Measurements from ENCODE around the gene SLC25A26.

SLC25A26 gene

DNA sequence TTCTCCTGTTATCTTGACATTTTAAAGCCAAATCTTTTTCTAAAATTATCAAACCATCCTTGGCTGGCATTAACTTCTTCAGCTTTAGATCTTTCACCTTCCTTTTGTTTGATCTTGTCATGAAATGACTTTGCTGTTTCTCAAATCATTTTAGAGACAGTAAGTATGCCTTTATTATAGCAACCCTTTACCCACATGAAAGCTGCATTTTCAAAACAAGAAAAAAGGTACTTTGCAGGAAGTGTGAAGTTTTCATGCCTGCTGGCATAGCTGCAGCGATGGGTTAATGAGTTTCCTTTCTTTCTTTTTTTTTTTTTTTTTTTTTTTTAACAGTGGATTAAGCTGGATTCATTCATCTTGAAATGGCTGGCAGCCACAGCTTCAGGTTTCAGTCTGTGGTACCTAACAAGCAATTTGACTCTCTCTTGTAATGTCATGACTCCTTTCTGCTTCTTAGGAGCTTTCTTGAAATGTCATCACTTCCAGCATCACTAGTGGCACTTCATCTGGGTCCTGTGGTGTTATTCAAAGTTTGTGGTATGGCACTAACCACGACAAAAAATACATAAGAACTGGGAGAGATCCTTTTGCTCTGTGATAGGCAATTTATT lies 18.8 kb downstream of the SLC25A26 start:
- Mint-ChIP-seq H3K4me1 (ENCODE audit: low read depth) (peaks cover 36% of the 10 kb centered on the region), H3K36me3 (ENCODE audit: low read depth) (peaks cover 89% of the 10 kb centered on the region), H3K27me3 (no peaks in the 10 kb centered on the region), H3K4me3 (no peak overlapping the region), H3K9me3 (peaks cover 27% of the 10 kb centered on the region), H3K27ac (peak overlapping the region; percentile 55)
- no peak for DNase-seq

DNA sequence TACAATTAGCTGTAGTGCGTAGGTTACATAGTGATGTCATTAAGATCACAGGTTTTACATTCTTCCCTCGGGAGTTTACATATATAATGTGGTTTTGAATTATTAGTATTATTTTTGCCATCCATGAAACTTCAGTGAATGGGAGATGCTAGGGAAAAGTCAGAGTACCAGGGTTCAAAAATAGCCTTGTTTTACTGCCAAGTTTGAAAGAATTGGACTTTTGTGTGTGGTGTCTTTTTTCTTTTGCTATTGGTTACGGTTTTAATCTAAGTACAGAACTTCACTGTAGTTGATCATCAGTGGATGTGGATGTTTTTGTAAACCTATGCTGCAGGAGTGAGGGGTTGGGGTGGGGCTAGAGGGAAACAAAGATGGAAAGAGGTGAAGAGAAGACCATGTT lies 20.7 kb downstream of the SLC25A26 start:
- H3K9me3 Mint-ChIP-seq = peaks cover 25% of the 10 kb centered on the region
- H3K4me1 Mint-ChIP-seq (ENCODE audit: low read depth) = peaks cover 36% of the 10 kb centered on the region
- H3K36me3 Mint-ChIP-seq (ENCODE audit: low read depth) = peaks cover 90% of the 10 kb centered on the region
- no peaks in the 10 kb centered on the region for H3K27me3 Mint-ChIP-seq
- no peak overlapping the region for H3K27ac Mint-ChIP-seq
- no peak overlapping the region for H3K4me3 Mint-ChIP-seq
- DNase-seq = no peak

DNA sequence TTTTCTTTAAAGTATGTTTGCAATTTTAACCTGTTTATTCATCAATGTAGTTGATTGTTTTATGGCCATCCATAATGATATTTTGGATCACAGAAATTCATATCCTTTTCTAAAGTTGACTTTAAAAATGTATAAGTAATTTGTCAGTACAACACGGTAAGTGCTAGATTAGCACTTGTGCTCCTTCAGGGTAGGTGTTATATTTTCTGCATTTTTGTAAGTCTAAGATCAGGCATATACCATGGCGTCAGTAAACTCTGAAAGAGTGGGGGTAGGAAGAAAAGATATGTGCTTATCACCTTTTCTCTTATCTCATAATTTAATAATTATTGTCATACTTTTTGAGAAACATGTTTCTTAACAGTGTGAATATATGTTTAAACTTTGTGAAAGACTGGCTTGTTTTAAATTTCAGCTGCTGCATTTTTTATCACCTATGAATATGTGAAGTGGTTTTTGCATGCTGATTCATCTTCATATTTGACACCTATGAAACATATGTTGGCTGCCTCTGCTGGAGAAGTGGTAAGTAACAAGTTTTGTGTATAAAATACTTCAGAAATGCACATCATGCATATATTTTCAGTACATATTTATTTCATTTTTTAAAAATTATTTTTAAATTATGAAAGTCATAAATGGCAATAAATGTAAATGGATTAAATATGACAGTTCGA lies 22.1 kb downstream of the SLC25A26 start:
- H3K27ac Mint-ChIP-seq = no peak overlapping the region
- peaks cover 86% of the 10 kb centered on the region for H3K36me3 Mint-ChIP-seq (ENCODE audit: low read depth)
- no peak overlapping the region for H3K4me3 Mint-ChIP-seq
- peaks cover 30% of the 10 kb centered on the region for H3K4me1 Mint-ChIP-seq (ENCODE audit: low read depth)
- H3K9me3 Mint-ChIP-seq = peaks cover 15% of the 10 kb centered on the region
- H3K27me3 Mint-ChIP-seq = no peaks in the 10 kb centered on the region
- DNase-seq = no peak

DNA sequence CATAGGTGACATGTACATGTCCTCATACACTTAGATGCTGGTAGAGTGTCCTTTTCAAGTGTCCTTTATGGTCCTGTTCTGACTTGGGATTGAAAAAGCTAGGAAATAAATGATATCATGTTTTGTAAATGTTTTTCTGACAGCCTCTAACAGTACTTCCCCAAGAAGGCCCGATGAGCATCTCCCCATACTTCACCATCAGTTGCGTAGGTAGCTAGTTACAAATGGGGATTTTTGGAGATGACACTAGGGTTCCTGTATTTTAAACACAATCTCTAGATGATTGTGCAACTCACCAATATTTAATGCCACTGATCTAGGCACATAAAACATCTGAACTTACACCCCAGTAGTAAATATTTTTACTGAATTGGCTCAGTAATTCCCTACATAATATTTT lies 27.8 kb downstream of the SLC25A26 start:
- no peak for DNase-seq
- Mint-ChIP-seq H3K27ac (peak overlapping the region; percentile 15), H3K4me1 (ENCODE audit: low read depth) (peaks cover 1% of the 10 kb centered on the region), H3K27me3 (no peaks in the 10 kb centered on the region), H3K36me3 (ENCODE audit: low read depth) (peaks cover 83% of the 10 kb centered on the region), H3K9me3 (no peaks in the 10 kb centered on the region), H3K4me3 (no peak overlapping the region)

DNA sequence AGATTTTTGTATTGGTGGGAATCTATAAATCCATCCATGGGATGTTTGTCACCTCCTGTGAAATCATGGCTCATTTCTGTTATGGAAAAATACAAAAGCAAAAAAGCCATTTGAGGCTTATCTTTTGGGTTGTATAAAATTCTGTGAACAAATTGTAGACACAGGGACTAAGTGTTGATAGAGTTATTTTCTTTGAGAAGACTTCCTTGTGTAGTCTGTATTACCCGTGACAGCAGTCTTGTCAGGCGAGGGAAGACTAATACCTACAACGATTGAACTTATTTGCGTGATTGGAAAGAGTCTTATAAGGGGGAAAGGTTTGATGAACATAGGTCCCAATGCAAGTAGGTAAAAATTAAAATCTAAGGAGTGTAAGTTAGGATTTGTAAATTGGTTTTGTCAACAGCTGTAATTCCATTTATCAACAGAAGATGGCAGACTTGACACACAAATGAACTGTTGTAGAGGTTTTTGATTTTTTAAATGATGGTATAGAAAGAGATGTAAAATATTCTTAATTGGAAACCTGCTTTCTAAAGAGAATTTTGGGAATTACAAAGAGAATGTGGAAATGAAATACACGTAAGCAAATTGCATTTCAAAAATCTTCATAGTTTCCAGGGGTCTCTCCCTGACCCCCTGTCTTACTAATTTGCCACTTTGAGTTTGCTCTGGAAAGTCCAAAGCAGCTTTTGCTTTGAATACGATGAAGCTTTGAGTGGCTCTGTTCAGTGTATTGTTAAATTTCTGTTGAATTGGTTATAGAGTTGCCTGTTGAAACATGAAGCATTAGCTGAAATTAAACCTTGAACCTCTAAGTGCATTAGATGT lies 33.2 kb downstream of the SLC25A26 start:
- DNase-seq = no peak
- no peaks in the 10 kb centered on the region for H3K9me3 Mint-ChIP-seq

DNA sequence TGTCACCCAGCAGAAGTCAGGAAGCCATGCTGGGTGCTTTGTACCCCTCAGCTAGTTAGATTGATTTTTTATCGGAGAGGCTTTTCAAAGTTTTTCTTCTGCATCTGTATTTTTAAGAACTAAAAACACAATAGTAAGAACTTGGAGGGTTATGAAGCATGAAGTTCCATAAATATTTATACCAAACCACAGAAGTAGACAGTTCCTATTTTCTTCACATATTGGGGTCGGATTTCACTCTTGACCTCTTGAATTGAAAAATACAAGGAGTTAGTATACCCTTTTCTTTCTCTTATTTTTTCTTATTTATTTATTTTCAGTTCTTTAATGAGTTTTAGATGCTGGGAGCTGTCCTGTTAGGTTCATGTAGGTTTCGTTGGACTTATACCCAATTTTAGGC lies 35.1 kb downstream of the SLC25A26 start:
- H3K4me1 Mint-ChIP-seq (ENCODE audit: low read depth) = peaks cover 10% of the 10 kb centered on the region
- H3K27me3 Mint-ChIP-seq = no peaks in the 10 kb centered on the region
- H3K4me3 Mint-ChIP-seq = no peak overlapping the region
- peaks cover 54% of the 10 kb centered on the region for H3K36me3 Mint-ChIP-seq (ENCODE audit: low read depth)
- H3K9me3 Mint-ChIP-seq = no peaks in the 10 kb centered on the region
- H3K27ac Mint-ChIP-seq = no peak overlapping the region
- no peak for DNase-seq

More for the DNA sequence above, 33.2 kb downstream of the SLC25A26 start:
- Mint-ChIP-seq H3K27ac (no peak overlapping the region), H3K4me1 (ENCODE audit: low read depth) (peaks cover 10% of the 10 kb centered on the region), H3K36me3 (ENCODE audit: low read depth) (peaks cover 63% of the 10 kb centered on the region), H3K27me3 (no peaks in the 10 kb centered on the region), H3K4me3 (no peak overlapping the region)

DNA sequence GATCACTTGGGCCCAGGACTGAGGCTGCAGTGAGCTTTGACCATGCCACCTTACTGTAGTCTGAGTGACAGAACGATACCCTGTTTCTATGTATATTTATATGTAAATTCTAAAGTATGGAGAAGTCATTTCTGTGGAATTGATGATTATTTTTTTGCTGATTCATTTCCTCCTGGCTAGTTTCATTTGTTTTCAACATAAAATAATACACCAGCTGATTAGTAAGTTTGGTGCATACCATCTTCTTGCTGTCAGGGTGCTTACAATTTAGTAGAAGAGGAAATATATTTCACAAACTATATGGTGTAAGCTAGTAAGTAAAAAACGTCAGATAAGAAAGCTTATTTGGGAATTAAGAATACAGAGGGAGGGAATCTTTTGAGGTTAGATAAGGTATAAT lies 36.0 kb downstream of the SLC25A26 start:
- Mint-ChIP-seq H3K36me3 (ENCODE audit: low read depth) (peaks cover 53% of the 10 kb centered on the region), H3K27ac (no peak overlapping the region), H3K9me3 (no peaks in the 10 kb centered on the region), H3K4me1 (ENCODE audit: low read depth) (peaks cover 10% of the 10 kb centered on the region), H3K27me3 (no peaks in the 10 kb centered on the region), H3K4me3 (no peak overlapping the region)
- no peak for DNase-seq

DNA sequence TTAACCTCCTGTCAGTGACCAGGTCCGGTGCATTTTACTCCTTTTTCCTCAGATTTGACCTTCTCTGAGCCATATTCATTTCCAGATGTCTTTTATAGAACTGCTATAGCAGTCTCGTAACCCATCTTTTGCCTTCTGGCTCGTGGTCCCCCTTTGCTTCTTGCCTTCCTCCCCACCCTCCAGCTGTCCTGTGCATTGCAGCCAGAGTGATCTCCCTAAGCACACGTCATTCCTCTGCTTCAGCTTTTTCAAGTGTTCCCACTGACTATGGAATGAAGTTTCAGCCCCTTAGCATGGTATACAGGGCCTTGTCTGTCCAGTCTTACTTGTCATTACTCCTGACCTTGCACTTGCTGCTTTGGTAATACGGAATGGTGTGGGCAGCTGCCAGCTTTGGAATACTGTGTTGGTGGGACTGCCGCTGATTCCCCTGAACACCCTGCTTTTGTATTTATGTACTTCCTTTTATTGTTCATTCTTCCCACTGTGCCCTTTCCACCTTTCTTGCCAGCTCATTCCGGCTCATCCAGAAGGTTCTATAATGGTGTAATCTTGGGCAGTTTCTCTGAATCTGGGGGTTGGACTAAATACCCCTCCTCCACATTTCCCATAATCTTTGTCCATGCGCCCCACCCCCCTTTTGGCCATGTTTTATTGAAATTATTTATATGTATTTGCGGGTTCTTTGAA lies 38.9 kb downstream of the SLC25A26 start:
- no peak overlapping the region for H3K27ac Mint-ChIP-seq
- peaks cover 8% of the 10 kb centered on the region for H3K4me1 Mint-ChIP-seq (ENCODE audit: low read depth)
- H3K27me3 Mint-ChIP-seq = no peaks in the 10 kb centered on the region
- H3K36me3 Mint-ChIP-seq (ENCODE audit: low read depth) = peaks cover 62% of the 10 kb centered on the region
- H3K4me3 Mint-ChIP-seq = no peak overlapping the region
- no peak for DNase-seq
- no peaks in the 10 kb centered on the region for H3K9me3 Mint-ChIP-seq

DNA sequence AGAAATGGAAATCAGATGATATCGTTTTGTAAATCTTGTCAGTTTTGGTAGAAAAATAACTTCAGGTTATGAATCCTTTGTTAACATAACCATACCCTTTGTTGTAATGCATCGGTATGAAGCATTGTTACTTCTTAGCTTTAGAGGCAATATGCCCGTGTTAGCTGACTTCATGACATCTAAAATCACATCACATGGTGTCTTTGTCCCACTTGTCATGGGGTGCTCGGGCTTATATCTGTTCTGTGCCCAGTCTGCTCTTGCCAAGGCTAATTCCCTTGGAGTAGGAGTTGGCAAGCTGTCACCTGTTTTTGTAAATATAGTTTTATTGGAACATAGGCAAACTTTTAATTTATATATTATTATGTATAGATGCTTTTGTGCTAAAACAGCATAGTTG lies 39.6 kb downstream of the SLC25A26 start:
- no peak overlapping the region for H3K4me3 Mint-ChIP-seq
- DNase-seq = no peak
- no peak overlapping the region for H3K27ac Mint-ChIP-seq

DNA sequence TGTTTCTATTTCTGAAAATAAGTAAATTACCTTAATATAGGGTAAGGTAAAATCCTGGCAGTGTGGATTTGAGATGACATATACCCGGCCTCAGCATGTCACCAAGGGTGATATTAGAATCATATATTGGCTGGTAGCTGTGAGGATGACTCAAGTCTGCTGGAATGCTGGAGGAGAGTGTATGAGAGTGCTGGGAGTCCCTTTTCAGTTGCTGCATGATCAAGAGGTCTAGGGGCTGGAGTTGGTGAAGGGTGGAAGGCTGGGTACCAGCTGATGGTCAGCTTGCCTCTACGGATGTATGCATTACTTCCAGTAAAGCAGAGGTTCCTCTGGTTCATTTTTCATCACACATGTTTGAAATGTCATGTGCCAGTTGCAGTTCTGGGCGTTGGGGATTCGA lies 40.6 kb downstream of the SLC25A26 start:
- peaks cover 10% of the 10 kb centered on the region for H3K4me1 Mint-ChIP-seq (ENCODE audit: low read depth)
- H3K27ac Mint-ChIP-seq = no peak overlapping the region
- H3K36me3 Mint-ChIP-seq (ENCODE audit: low read depth) = peaks cover 64% of the 10 kb centered on the region
- no peaks in the 10 kb centered on the region for H3K9me3 Mint-ChIP-seq
- H3K4me3 Mint-ChIP-seq = no peak overlapping the region
- no peaks in the 10 kb centered on the region for H3K27me3 Mint-ChIP-seq
- no peak for DNase-seq

More for the DNA sequence above, 39.6 kb downstream of the SLC25A26 start:
- Mint-ChIP-seq H3K4me1 (ENCODE audit: low read depth) (peaks cover 9% of the 10 kb centered on the region), H3K9me3 (no peaks in the 10 kb centered on the region), H3K36me3 (ENCODE audit: low read depth) (peaks cover 59% of the 10 kb centered on the region), H3K27me3 (no peaks in the 10 kb centered on the region)

DNA sequence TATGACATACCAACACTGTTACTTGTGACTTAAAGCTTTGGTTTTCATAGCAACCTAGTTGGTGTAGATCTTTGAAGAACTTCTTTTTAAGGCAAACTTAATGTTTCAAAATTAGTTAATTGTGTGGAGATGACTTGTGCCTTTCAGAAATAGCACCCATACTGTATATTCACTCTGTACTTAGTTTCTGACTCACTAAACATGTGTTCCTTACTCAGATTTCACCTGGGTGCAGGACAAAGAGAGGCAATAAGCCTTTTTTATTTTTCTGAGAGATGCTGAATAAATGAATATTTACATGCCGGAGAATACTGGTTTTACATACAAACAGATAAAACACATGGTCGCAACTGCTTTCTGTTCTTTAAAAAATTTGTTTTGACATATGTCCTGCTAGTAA lies 44.8 kb downstream of the SLC25A26 start:
- H3K4me3 Mint-ChIP-seq = no peak overlapping the region
- no peaks in the 10 kb centered on the region for H3K27me3 Mint-ChIP-seq
- no peak for DNase-seq
- H3K9me3 Mint-ChIP-seq = no peaks in the 10 kb centered on the region
- H3K27ac Mint-ChIP-seq = no peak overlapping the region
- peaks cover 9% of the 10 kb centered on the region for H3K4me1 Mint-ChIP-seq (ENCODE audit: low read depth)
- H3K36me3 Mint-ChIP-seq (ENCODE audit: low read depth) = peaks cover 62% of the 10 kb centered on the region

DNA sequence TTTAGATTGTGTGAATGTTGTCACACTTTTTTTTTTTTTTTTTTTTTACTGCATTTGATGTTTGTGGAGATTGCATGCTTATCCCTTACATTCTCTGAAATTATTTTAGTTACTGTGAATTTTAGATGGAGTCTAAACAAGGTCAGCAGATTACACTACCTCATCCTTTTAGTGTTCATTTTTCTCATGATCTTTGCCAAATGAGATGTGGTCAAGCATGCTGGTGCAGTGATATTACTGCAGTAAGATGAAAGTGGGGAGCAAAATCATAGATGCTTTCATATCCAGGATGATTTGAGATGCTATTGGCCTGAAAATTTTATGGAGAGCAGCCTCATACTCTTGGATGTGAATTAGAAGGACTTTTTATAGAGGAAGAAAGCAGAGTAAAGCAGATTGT lies 45.8 kb downstream of the SLC25A26 start:
- H3K4me3 Mint-ChIP-seq = no peak overlapping the region
- H3K36me3 Mint-ChIP-seq (ENCODE audit: low read depth) = peaks cover 61% of the 10 kb centered on the region
- H3K9me3 Mint-ChIP-seq = no peaks in the 10 kb centered on the region
- no peaks in the 10 kb centered on the region for H3K27me3 Mint-ChIP-seq
- DNase-seq = no peak
- peaks cover 11% of the 10 kb centered on the region for H3K4me1 Mint-ChIP-seq (ENCODE audit: low read depth)
- no peak overlapping the region for H3K27ac Mint-ChIP-seq

DNA sequence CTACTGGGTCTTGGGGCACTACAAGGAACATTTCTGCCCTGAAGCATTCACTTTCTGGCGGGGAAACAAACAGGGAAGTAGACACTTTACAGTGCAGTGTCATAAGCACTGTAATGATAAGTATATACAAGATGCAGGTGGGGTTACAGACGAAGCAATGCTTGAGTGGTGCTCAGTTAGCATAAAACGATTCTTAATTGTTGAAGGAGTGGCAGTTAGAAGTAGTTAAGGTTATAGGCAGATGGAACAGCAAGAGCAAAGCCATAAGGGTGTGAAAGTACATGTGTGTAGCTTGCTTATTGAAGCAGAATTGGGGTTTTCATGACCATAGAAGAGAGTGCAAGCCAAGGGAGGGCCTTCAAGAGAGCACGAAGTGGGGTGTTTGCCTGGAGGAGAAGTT lies 46.2 kb downstream of the SLC25A26 start:
- Mint-ChIP-seq H3K4me1 (ENCODE audit: low read depth) (peaks cover 11% of the 10 kb centered on the region), H3K9me3 (no peaks in the 10 kb centered on the region), H3K27me3 (no peaks in the 10 kb centered on the region), H3K27ac (no peak overlapping the region), H3K36me3 (ENCODE audit: low read depth) (peaks cover 59% of the 10 kb centered on the region), H3K4me3 (no peak overlapping the region)
- no peak for DNase-seq

DNA sequence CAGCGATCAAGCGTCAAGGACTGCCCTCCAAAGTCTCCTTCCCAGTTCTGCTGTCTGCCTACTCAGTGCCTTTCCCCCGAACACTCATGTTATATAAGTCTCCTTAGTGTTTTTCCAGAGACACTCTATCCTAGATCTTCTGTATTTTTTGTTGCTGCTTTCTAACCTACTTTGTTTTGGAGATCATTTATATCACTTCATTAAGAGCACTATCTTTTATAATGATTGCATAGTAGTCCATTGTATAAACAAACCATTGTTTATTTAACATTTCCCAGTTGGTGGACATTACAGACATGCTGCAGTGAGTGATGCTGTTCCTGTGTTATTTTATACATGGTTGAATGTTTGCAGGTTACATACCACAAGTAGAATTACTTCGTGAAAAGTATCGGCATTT lies 47.1 kb downstream of the SLC25A26 start:
- no peaks in the 10 kb centered on the region for H3K9me3 Mint-ChIP-seq
- H3K4me3 Mint-ChIP-seq = no peak overlapping the region
- H3K27ac Mint-ChIP-seq = no peak overlapping the region
- peaks cover 57% of the 10 kb centered on the region for H3K36me3 Mint-ChIP-seq (ENCODE audit: low read depth)
- H3K27me3 Mint-ChIP-seq = no peaks in the 10 kb centered on the region
- H3K4me1 Mint-ChIP-seq (ENCODE audit: low read depth) = peaks cover 11% of the 10 kb centered on the region
- no peak for DNase-seq

Measured in activated T-cell treated with anti-CD3 and anti-CD28 coated beads, Interleukin-2, amount 50 U/mL, for 24 hours (primary cell).